OCI-LY7 (cell line): ENCODE results near the gene GOSR2. TPM values are rescaled to one million over a fixed set of nuclear protein-coding genes. Genes with fewer than 3 reads are reported as not detected.

Source experiments
- BruUV-seq: library from RNA; stranded (reverse); fragments of 400-500 nt; replicated peaks from 2 replicates; lab custom pipeline; 2021; lab: Mats Ljungman, UMichigan
- CTCF ChIA-PET: fragments of 300-600 bp; sonication (Branson Sonifier 250); formaldehyde crosslinking; loops from one replicate; lab custom pipeline; 2022; ENCODE audit warnings: antibody characterized with exemption; ENCODE audit not compliant: unreplicated experiment; lab: Charles Lee
- POLR2A ChIA-PET: fragments of 300-600 bp; sonication (Branson Sonifier 250); formaldehyde crosslinking; loops from one replicate; lab custom pipeline; 2022; ENCODE audit warnings: antibody characterized with exemption; lab: Charles Lee
- DNase-seq: peaks from one replicate; pipeline ENCODE4 v3.0.0-alpha.2; 2015; ENCODE audit warnings: low spot score
- H2AFZ ChIP-seq: fragments of 200-600 bp; sonication (generic), shearing (Covaris generic); 2 replicates; pipeline ENCODE4 v1.6.1; 2014; ENCODE audit warnings: mild to moderate bottlenecking, antibody characterized with exemption, low read length, moderate library complexity
- H3K27ac ChIP-seq: fragments of 200-600 bp; sonication (generic); 2 replicates; pipeline ENCODE4 v1.5.1; 2014; ENCODE audit warnings: mixed run types, low read depth, mild to moderate bottlenecking, moderate library complexity, low read length, inconsistent platforms; ENCODE audit not compliant: poor library complexity, severe bottlenecking
- H3K36me3 ChIP-seq: fragments of 200-600 bp; sonication (generic); 2 replicates; pipeline ENCODE4 v1.6.1; 2014; ENCODE audit warnings: mild to moderate bottlenecking, antibody characterized with exemption, low read length, moderate library complexity, mixed read lengths; ENCODE audit not compliant: insufficient read depth
- H3K4me1 ChIP-seq: fragments of 200-600 bp; sonication (generic); 2 replicates; pipeline ENCODE4 v1.5.1; 2014; ENCODE audit warnings: mild to moderate bottlenecking, low read length; ENCODE audit not compliant: insufficient read depth, poor library complexity, severe bottlenecking
- H3K4me2 ChIP-seq: fragments of 200-600 bp; sonication (generic); 2 replicates; pipeline ENCODE4 v1.6.1; 2014; ENCODE audit warnings: mild to moderate bottlenecking, low read length
- H3K4me3 ChIP-seq: fragments of 200-600 bp; sonication (generic); 2 replicates; pipeline ENCODE4 v1.5.1; 2014; ENCODE audit warnings: mild to moderate bottlenecking, low read depth, low read length; ENCODE audit not compliant: poor library complexity, severe bottlenecking
- H3K79me2 ChIP-seq: fragments of 200-600 bp; sonication (generic); 2 replicates; pipeline ENCODE4 v1.6.1; 2016; ENCODE audit warnings: low read depth, mild to moderate bottlenecking, low read length, moderate library complexity, mixed read lengths; ENCODE audit not compliant: insufficient read depth
- H3K9me2 ChIP-seq: fragments of 200-600 bp; sonication (generic); 2 replicates; pipeline ENCODE4 v1.6.1; 2016; ENCODE audit warnings: mild to moderate bottlenecking, low read length, mixed read lengths; ENCODE audit not compliant: insufficient read depth
- H3K9me3 ChIP-seq: fragments of 200-600 bp; sonication (generic); 2 replicates; pipeline ENCODE4 v1.6.1; 2014; ENCODE audit warnings: mild to moderate bottlenecking, mixed run types, low read length, mixed read lengths
- H4K20me1 ChIP-seq: fragments of 200-600 bp; sonication (generic); 2 replicates; pipeline ENCODE4 v1.6.1; 2014; ENCODE audit warnings: mild to moderate bottlenecking, antibody characterized with exemption, low read length, moderate library complexity, mixed read lengths; ENCODE audit not compliant: insufficient read depth
- CTCF ChIP-seq: fragments of 200-600 bp; sonication (generic); conservative IDR thresholded peaks from 2 replicates; pipeline ENCODE4 v1.5.1; 2014; ENCODE audit warnings: mild to moderate bottlenecking, antibody characterized with exemption, low read length, moderate library complexity, mixed read lengths
- EZH2phosphoT487 ChIP-seq: fragments of 200-600 bp; sonication (generic); IDR thresholded peaks from 2 replicates; pipeline ENCODE4 v1.6.1; 2018; ENCODE audit warnings: low read depth, borderline replicate concordance, mild to moderate bottlenecking, mixed run types, antibody characterized with exemption, low read length, moderate library complexity, mixed read lengths
- intact Hi-C: fragments of 100-400 bp; cut with micrococcal nuclease; formaldehyde crosslinking; loops from one replicate; pipeline ENCODE4 v1.10.0; 2022; ENCODE audit not compliant: unreplicated experiment
- total RNA-seq, 2 experiments: library from RNA; depleted of rRNA in 1 of 2; stranded (reverse); fragments of >200 nt in 1 of 2; shearing (Covaris generic) in 1 of 2; gene quantifications; 2 replicates each; pipeline ENCODE4 v1.2.3, GENCODE V29; 2014 to 2022

GOSR2 gene
- total RNA-seq, 2 experiments from 2014 or later, result 46.5 to 62.8 TPM

- Histone ChIP-seq H4K20me1 (no peaks in the 10 kb centered on the region), H3K9me3 (no peaks in the 10 kb centered on the region), H3K4me3 (no peak overlapping the region), H3K27ac (no peak overlapping the region), H3K4me2 (no peak overlapping the region), H2AFZ (no peak overlapping the region), H3K79me2 (no peaks in the 10 kb centered on the region), H3K36me3 (no peaks in the 10 kb centered on the region), H3K9me2 (no peaks in the 10 kb centered on the region), H3K4me1 (no peaks in the 10 kb centered on the region)
- intact Hi-C loops, result no loop called here
- no peak for DNase-seq
- no TSS peak for BruUV-seq
- TF ChIP-seq CTCF, result no peak
- no peak for TF ChIP-seq EZH2phosphoT487
- POLR2A ChIA-PET, result no interaction called here
- CTCF ChIA-PET, result no interaction called here
Measured at GRCh38 chr17:46890638-46891037, 32.3 kb upstream of the GOSR2 start.

GRCh38 chr17:46892192-46892703 is 30.7 kb upstream of the GOSR2 start:
- Histone ChIP-seq H3K79me2 (no peaks in the 10 kb centered on the region), H3K4me2 (no peak overlapping the region), H3K27ac (no peak overlapping the region), H3K9me2 (no peaks in the 10 kb centered on the region), H3K4me1 (no peaks in the 10 kb centered on the region), H2AFZ (no peak overlapping the region), H3K4me3 (no peak overlapping the region), H4K20me1 (no peaks in the 10 kb centered on the region), H3K9me3 (no peaks in the 10 kb centered on the region), H3K36me3 (no peaks in the 10 kb centered on the region)
- no peak for TF ChIP-seq CTCF
- TF ChIP-seq EZH2phosphoT487, result no peak
- DNase-seq, result no peak
- BruUV-seq, result no TSS peak
- intact Hi-C loops, result no loop called here
- ChIA-PET POLR2A (no interaction called here), CTCF (no interaction called here)

DNA sequence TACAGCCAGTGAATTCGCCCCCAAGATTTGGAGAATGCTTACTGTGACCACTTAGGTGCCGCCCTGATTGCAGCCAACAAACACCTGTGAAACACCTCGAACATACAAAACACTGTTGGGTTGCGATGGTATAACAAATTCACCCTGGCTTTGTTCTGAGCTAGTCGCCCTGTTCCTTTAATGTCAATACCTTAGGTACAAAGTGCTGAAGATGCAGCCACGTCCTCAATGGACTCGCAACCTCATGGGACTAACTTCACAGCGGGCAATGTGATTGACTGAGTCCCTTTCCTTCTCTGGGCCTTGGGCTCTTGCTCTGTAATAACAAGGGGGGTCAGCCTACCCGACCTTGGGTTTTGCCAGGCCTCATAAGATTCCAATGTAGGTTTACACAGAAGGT is 28.9 kb upstream of the GOSR2 start:
- H3K27ac ChIP-seq, result no peak overlapping the region
- H3K4me1 ChIP-seq, result no peaks in the 10 kb centered on the region
- H3K79me2 ChIP-seq, result no peaks in the 10 kb centered on the region
- CTCF ChIA-PET, result no interaction called here
- no peaks in the 10 kb centered on the region for H3K9me2 ChIP-seq
- BruUV-seq, result no TSS peak
- H3K9me3 ChIP-seq, result no peaks in the 10 kb centered on the region
- intact Hi-C loops, result no loop called here
- DNase-seq, result no peak
- POLR2A ChIA-PET, result interaction anchor here (0.5 kb wide), 1 partner anchor 278 kb away, joined by 4 read pairs; no protein-coding TSS in a partner anchor
- H3K36me3 ChIP-seq, result no peaks in the 10 kb centered on the region
- no peaks in the 10 kb centered on the region for H4K20me1 ChIP-seq
- no peak for TF ChIP-seq EZH2phosphoT487
- TF ChIP-seq CTCF, result no peak
- no peak overlapping the region for H2AFZ ChIP-seq
- no peak overlapping the region for H3K4me3 ChIP-seq
- no peak overlapping the region for H3K4me2 ChIP-seq
